Colonic mucosa (tissue), 4 donors: ENCODE results near the gene FDCSP. TPM values are rescaled to one million over a fixed set of nuclear protein-coding genes. Genes with fewer than 3 reads are reported as not detected.

Experiments
- DNase-seq: peaks from one replicate; pipeline ENCODE4 v3.0.0-alpha.2; 2020
- H3K27ac ChIP-seq: fragments of 200-600 bp; one replicate; pipeline ENCODE4 v1.8.0; 2021
- H3K27me3 ChIP-seq: fragments of 200-600 bp; one replicate; pipeline ENCODE4 v1.8.0; 2021
- H3K36me3 ChIP-seq: fragments of 200-600 bp; one replicate; pipeline ENCODE4 v1.8.0; 2021
- H3K4me1 ChIP-seq: fragments of 200-600 bp; one replicate; pipeline ENCODE4 v1.8.0; 2021; ENCODE audit warnings: mild to moderate bottlenecking
- H3K4me3 ChIP-seq: fragments of 200-600 bp; one replicate; pipeline ENCODE4 v1.8.0; 2021
- H3K9ac ChIP-seq, 2 donors: one replicate each; pipeline ENCODE4 v1.7.0; 2013; ENCODE audit warnings: control low read depth in 2 of 2, low read depth in 2 of 2, low read length in 2 of 2
- H3K9me3 ChIP-seq: fragments of 200-600 bp; one replicate; pipeline ENCODE4 v1.8.0; 2021
- CTCF ChIP-seq: fragments of 200-600 bp; IDR thresholded peaks from one replicate; pipeline ENCODE4 v1.8.0; 2022; ENCODE audit warnings: antibody characterized with exemption, mild to moderate bottlenecking
- intact Hi-C: fragments of 100-400 bp; cut with DNase I; formaldehyde crosslinking; loops from one replicate; pipeline ENCODE4 v1.14.1; 2022
- total RNA-seq, 2 donors: library from RNA; stranded (reverse); fragmentation: NEBNext Ultra II Directional in 1 of 2; extraction: Animal tissue kit (Norgen Biotek cat#: 25700) in 1 of 2; gene quantifications; one replicate each; pipeline ENCODE4 v1.2.1, GENCODE V29; 2021
- donor health status: healthy.
- donor health status: DM: no; HTN: no; CAD: no.
- donor health status: DM: no; HTN: no; CAD: no.

The FDCSP gene
- total RNA-seq, 2 donors from 2014 or later: 0.49 TPM; not detected in 1

DNA sequence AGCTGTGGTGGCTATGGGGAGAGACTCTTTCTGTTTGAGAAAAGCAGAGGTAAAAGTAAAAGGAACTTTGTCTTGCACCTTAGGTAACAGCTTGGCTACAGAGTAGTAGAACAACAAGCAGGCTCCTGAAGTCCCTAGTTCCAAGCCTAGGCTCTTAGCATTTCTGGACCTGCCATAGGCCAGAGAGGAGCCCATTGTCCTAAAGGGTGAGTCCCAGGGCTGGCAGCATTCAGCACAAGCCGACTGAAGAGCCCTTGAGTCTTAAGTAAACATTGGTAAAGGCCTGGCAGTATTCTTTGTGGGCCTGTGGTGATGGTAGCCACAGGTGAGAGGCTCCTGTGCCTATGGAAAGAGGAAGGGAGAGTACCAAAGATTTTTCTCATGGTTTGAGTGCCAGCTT lies 54.6 kb downstream of the FDCSP start:
- TF ChIP-seq CTCF: no peak

More for the DNA sequence above, 54.6 kb downstream of the FDCSP start:
- Histone ChIP-seq H3K27me3 (no peaks in the 10 kb centered on the region), H3K4me1 (no peaks in the 10 kb centered on the region), H3K9me3 (no peaks in the 10 kb centered on the region), H3K9ac (no peak overlapping the region), H3K36me3 (no peaks in the 10 kb centered on the region), H3K27ac (no peak overlapping the region), H3K4me3 (no peak overlapping the region)
- DNase-seq: no peak
- intact Hi-C loops: no loop called here

Other genes with a start within 250 kb of the FDCSP start
- gene STATH, start 230.2 kb upstream of the FDCSP start, total RNA-seq: not detected
- not detected for gene HTN3, start 197.7 kb upstream of the FDCSP start, total RNA-seq
- gene HTN1, start 175.7 kb upstream of the FDCSP start, total RNA-seq: not detected
- not detected for gene PRR27, start 71.9 kb upstream of the FDCSP start, total RNA-seq
- gene ODAM, start 30.4 kb upstream of the FDCSP start, total RNA-seq: under 1 TPM in 1 of 2 donors, not detected in 1; 0.90 TPM
- gene CSN3, start 16.5 kb downstream of the FDCSP start, total RNA-seq: not detected
- not detected for gene CABS1, start 108.9 kb downstream of the FDCSP start, total RNA-seq
- gene SMR3A, start 134.6 kb downstream of the FDCSP start, total RNA-seq: not detected
- gene SMR3B, start 157.0 kb downstream of the FDCSP start, total RNA-seq: not detected
- gene OPRPN, start 171.8 kb downstream of the FDCSP start, total RNA-seq: not detected
- gene MUC7, start 246.1 kb downstream of the FDCSP start, total RNA-seq: not detected